ENCODE data around the gene STN1.

Gene STN1

DNA sequence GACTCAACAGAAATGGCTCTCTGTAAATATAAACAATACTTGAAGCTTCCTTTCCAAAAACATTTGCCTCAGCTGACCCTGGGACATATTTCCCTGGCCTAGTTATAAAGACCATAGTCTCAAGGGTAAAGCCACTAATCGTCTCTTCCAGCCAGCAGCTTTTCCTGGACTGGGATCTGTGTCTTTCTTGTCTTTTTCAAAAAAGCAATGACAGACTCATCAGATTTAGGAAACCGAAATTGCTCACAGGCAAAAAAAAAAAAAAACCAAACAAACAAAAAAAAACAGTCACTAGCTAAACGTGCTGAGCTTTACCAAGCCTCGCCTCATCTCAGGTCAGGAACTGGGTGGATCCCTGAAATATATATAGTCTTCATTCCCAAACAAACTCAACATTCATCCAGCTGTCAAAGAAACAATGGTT, 23.5 kb downstream of the STN1 start:
- DNase-seq (ENCODE audit: low read depth) = peak; percentile 31

GRCh38 chr10:103893817-103894216, 24.2 kb downstream of the STN1 start:
- no peak for DNase-seq (ENCODE audit: low read depth)

DNA sequence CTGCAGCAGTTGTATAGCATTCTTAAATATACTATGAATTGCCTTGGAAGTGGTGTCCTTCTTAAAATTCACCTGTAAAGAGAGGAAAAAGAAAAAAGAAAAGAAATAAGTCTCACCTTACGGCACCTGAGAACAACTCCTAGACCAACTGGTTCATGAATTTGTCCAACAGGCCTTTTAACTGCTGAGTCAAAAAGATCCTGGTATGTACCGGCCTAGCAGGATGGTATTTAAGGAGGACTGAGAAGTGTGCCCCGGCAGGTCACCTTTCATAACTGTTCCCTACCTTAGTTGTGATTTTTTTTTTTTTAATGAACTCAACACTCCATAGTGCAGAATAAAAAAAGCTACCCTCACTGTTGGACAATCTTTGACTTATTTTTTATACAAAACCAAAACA, 25.8 kb downstream of the STN1 start:
- DNase-seq (ENCODE audit: low read depth) = no peak

- DNase-seq (ENCODE audit: low read depth) = no peak
These were observed 27.3 kb downstream of the STN1 start for GRCh38 chr10:103890688-103891087.

- DNase-seq (ENCODE audit: low read depth) = no peak
These were observed 27.8 kb downstream of the STN1 start for GRCh38 chr10:103890194-103890658.

DNA sequence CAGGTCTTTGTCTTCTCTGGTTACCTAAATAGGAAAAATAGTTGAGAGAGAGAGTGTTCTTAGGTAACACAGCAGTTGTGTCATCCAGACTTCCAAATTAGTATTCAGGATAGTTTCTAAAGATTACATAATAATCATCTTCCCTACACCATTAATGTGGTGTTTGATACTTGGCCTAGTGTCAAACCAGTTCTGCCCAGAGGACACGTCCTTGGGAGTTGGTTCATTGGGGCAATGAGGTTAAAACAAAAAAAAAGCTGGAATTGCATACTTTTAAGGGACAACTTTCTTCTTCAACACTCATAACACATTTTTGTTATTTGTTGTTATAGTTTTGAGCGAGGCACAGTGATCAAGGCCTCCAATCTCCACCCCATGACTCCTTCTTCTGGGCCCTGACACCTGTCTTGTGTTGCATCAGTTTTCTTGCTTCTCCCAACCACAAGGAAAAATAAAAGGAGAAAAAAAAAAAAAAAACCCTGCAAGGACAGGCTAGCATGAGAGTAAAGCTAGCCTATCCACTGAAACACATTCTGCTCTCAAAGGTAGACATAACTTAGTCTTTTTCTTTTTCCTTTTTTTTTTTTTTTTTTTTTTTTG, 28.8 kb downstream of the STN1 start:
- no peak for DNase-seq (ENCODE audit: low read depth)

DNA sequence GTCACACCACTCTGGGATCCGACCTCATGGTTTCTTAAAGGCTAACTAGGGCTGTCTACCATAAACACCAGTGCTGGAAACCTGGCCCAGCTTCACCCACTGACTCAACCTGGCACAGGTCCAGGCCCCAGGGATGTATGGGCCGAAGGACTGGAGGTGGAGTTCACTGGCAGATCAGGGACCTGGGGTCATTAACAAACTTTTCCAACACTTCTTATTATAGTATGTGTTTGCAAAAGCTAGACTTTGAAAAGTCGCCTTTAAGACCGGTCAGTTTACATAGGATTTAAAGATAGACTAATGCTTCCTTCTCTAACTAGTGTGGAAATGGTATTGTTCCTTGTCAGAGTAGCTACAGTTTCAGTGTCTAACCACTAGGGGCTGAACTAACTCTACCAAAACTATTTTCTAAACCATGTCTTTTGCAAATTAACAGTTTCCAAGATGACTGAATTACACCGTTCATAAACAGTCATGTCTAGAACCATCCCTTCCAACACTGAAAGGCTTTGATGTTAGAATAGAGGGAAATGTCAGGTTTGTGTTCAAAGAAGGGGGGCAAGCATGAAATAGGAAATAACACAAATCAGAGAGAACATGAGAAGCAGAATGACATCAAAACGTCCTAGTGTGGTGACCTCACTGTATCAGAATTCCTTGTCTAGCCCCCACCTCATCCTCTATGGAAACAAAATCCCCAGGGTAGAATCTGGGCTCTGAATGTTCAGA, 29.7 kb downstream of the STN1 start:
- DNase-seq (ENCODE audit: low read depth) = peak; percentile 85

- peak; percentile 36 for DNase-seq (ENCODE audit: low read depth)
These were observed 32.4 kb downstream of the STN1 start for GRCh38 chr10:103885617-103886016.

GRCh38 chr10:103884681-103885139, 33.3 kb downstream of the STN1 start:
- DNase-seq (ENCODE audit: low read depth) = peak; percentile 76

DNA sequence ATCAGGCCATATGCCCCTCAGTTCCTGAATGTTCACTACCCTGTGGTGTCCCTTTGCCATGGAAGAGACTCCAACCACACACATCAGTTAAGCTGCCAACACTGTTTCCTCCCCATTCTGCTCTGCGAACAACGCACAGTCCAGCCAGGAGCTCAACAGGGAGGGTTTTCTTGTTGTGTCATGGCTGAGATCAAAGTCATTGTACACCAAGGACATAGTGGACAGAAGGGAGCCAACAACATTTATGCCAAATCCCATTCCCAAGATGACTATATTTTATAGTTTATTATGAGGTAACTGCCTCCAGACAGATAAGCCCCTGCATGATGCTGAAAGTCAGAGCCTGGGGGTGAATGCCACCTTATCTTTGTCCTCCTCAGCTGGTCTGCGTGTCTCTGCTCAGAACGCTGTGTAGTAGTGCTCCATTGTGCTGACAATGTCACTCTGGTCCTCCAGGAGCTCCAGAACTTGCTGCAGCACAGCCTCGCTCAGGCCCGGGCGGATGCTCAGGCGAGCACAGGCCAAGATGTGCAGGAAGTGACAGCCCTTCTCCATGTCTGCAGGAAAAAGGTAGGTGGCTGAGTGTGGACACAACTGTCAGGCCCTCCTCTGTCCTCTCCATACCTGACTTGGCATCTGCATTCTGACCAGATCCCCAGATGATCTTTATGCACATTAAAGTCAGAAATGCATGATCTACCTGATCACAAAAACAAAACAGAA, 35.5 kb downstream of the STN1 start:
- no peak for DNase-seq (ENCODE audit: low read depth)

GRCh38 chr10:103881416-103882284, 36.3 kb downstream of the STN1 start:
- no peak for DNase-seq (ENCODE audit: low read depth)

- DNase-seq (ENCODE audit: low read depth) = no peak
These were observed 38.2 kb downstream of the STN1 start for GRCh38 chr10:103879831-103880230.

GRCh38 chr10:103879409-103879808, 38.6 kb downstream of the STN1 start:
- DNase-seq (ENCODE audit: low read depth) = no peak

- DNase-seq (ENCODE audit: low read depth) = no peak
These were observed 40.1 kb downstream of the STN1 start for GRCh38 chr10:103877861-103878260.

- no peak for DNase-seq (ENCODE audit: low read depth)
These were observed 41.8 kb downstream of the STN1 start for GRCh38 chr10:103876155-103876554.

DNA sequence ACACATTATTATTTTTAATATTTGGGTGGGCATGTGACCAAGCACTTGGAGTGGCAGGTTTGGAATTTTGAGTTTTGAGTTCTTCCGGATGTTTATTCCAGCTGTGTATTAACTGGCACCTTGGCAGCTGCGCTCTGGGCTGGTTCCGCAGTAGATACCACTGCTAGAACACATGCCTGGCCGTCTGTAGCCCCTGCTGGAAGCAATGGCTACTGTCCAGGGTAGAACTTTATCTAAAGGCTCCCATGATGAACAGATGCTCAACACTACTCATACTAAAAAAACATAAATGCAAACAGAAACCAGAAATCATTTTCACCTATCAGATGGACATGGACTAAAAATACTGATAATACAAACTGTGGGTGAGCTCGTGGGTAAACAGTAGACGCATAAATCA, 43.3 kb downstream of the STN1 start:
- no peak for DNase-seq (ENCODE audit: low read depth)

- peak; percentile 55 for DNase-seq (ENCODE audit: low read depth)
These were observed 45.6 kb downstream of the STN1 start for GRCh38 chr10:103872137-103872931.

DNA sequence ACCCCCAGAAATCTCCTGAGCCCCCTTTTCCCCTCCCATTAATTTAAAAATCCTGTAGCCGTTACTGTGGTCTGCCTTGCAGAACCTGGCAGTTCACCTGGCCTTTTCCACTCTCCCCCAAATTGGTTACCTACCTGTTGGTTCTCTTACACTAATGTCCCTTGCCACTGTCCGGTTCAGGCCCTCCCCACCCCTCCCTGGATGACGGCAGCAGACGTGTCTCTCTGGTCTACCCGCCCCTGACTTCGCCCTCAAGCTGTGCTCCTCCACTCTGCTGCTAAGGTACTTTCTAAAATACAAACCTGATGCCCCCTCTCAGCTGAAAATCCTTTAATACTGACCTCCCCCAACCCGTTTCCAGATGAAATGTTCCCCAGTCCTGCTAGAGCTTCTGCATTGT, 47.0 kb downstream of the STN1 start:
- no peak for DNase-seq (ENCODE audit: low read depth)

- DNase-seq (ENCODE audit: low read depth) = peak; percentile 89
These were observed 47.5 kb downstream of the STN1 start for GRCh38 chr10:103870516-103870915.

DNA sequence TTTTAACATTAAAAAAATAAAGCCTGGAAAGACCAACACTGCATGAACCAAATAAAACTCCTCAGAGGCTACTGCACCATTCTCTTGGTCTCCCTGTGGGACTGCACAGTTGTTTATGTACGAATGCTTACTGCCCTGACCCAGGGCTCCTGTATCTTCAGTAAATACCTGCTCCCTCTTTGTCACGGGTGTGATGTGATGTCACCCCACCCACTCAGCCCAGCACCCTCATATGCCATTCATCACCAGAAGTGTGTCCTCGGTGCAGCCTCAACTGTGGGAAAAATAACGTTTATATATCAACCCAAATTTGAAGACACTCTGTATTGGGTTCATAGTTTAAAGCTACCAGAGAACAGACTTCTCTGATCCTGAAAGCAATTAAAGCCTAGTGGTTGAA, 48.6 kb downstream of the STN1 start:
- no peak for DNase-seq (ENCODE audit: low read depth)

DNA sequence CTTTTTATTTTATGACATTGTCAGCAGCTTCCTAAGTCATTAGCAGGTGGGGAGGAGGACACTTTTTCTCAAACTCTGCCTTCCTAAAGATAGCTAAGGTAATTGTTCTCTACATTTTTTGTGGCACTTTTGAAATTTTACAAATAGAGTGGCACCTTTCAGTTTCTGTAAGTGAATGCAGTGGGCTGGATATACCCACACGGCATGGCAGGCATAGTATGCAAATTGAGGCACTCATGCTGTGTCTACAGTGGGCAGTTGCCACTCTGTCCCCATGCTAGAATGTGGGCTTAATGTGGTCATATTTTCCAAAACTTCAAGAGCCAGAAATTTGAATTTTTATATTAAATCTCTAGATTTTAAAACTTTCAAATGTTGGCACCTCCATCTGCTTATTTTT, 49.8 kb downstream of the STN1 start:
- no peak for DNase-seq (ENCODE audit: low read depth)
